ENCODE data around the gene SLC45A1.

The SLC45A1 gene

GRCh38 chr1:8324176-8324810 lies 6.4 kb downstream of the SLC45A1 start:
- in situ Hi-C loops (cut with MboI; ENCODE audit: low sequenced_read_pairs, unreplicated experiment), result no loop called here
- no peak for TF ChIP-seq CTCF (IDR thresholded peaks at IDR 0.05; ENCODE audit: borderline replicate concordance, control extremely low read depth, extremely low read depth, insufficient read depth, missing control alignments)
- DNase-seq (ENCODE audit: low spot score), result peak; percentile 16

- no peak for DNase-seq (ENCODE audit: low spot score)
- in situ Hi-C loops (cut with MboI; ENCODE audit: low sequenced_read_pairs, unreplicated experiment), result no loop called here
- no peak for TF ChIP-seq CTCF (IDR thresholded peaks at IDR 0.05; ENCODE audit: borderline replicate concordance, control extremely low read depth, extremely low read depth, insufficient read depth, missing control alignments)
Observed at GRCh38 chr1:8325771-8326170, 7.9 kb downstream of the SLC45A1 start.

- TF ChIP-seq CTCF (IDR thresholded peaks at IDR 0.05; ENCODE audit: borderline replicate concordance, control extremely low read depth, extremely low read depth, insufficient read depth, missing control alignments), result no peak
- in situ Hi-C loops (cut with MboI; ENCODE audit: low sequenced_read_pairs, unreplicated experiment), result no loop called here
- no peak for DNase-seq (ENCODE audit: low spot score)
Observed at GRCh38 chr1:8326265-8326664, 8.4 kb downstream of the SLC45A1 start.

GRCh38 chr1:8328271-8328670 lies 10.4 kb downstream of the SLC45A1 start:
- no peak for TF ChIP-seq CTCF (IDR thresholded peaks at IDR 0.05; ENCODE audit: borderline replicate concordance, control extremely low read depth, extremely low read depth, insufficient read depth, missing control alignments)
- no peak for DNase-seq (ENCODE audit: low spot score)
- in situ Hi-C loops (cut with MboI; ENCODE audit: low sequenced_read_pairs, unreplicated experiment), result no loop called here

- no peak for TF ChIP-seq CTCF (IDR thresholded peaks at IDR 0.05; ENCODE audit: borderline replicate concordance, control extremely low read depth, extremely low read depth, insufficient read depth, missing control alignments)
- in situ Hi-C loops (cut with MboI; ENCODE audit: low sequenced_read_pairs, unreplicated experiment), result no loop called here
- no peak for DNase-seq (ENCODE audit: low spot score)
Observed at GRCh38 chr1:8329439-8329838, 11.5 kb downstream of the SLC45A1 start.

- in situ Hi-C loops (cut with MboI; ENCODE audit: low sequenced_read_pairs, unreplicated experiment), result no loop called here
- DNase-seq (ENCODE audit: low spot score), result no peak
- TF ChIP-seq CTCF (IDR thresholded peaks at IDR 0.05; ENCODE audit: borderline replicate concordance, control extremely low read depth, extremely low read depth, insufficient read depth, missing control alignments), result no peak
Observed at GRCh38 chr1:8329858-8330257, 11.9 kb downstream of the SLC45A1 start.

All from GM13976 (cell line).